Fibroblast of lung (primary cell): ENCODE measurements around the gene MAMLD1.

Source experiments
- EZH2 ChIP-seq: IDR thresholded peaks from 2 replicates; pipeline ENCODE4 v1.5.1; 2012; ENCODE audit warnings: low read length, control low read depth, mild to moderate bottlenecking; ENCODE audit errors: missing control alignments
- TF ChIP-seq, protein P1 (sequence below), 2 donors: IDR thresholded peaks in 1 of 2; conservative IDR thresholded peaks in 1 of 2; 1 replicate in 1 of 2; 2 replicates in 1 of 2; pipeline ENCODE4 v1.5.1; 2011 to 2012; ENCODE audit warnings: low read length in 2 of 2, control low read depth in 1 of 2, inconsistent platforms in 1 of 2, low read depth in 1 of 2, mild to moderate bottlenecking in 1 of 2

DNA sequence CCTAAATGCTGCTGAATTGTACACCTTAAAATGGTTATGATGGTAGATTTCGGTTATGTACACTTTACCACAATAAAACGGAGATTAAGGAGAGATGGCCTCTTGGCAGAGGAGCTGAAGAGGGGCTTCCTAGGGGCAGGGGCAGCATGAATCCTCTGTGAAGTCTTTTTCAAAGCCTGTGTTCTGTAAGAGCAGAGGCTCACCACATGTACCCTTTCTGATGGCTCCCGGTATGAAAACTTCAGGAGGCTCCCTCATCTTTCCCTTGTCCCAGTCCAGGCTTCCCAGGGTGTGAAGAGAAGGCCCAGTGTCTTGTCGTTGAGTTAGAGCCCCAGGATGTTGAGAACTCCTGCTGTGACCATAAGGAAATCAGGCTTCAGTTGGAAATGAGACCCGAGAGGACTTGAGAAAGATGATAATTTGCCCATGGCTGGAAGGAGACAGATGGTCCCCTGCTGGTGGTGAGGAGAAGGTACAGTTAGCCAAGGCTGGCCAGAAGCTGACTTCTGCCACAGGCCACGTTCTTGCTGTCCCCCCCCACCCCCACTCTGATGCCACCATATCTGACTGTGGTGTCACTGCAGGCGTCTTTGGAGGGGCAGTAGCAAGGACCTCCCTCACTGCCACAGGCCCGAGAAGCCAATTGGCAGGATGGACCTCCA is 173.5 kb downstream of the MAMLD1 start:
- TF ChIP-seq, protein P1, sequence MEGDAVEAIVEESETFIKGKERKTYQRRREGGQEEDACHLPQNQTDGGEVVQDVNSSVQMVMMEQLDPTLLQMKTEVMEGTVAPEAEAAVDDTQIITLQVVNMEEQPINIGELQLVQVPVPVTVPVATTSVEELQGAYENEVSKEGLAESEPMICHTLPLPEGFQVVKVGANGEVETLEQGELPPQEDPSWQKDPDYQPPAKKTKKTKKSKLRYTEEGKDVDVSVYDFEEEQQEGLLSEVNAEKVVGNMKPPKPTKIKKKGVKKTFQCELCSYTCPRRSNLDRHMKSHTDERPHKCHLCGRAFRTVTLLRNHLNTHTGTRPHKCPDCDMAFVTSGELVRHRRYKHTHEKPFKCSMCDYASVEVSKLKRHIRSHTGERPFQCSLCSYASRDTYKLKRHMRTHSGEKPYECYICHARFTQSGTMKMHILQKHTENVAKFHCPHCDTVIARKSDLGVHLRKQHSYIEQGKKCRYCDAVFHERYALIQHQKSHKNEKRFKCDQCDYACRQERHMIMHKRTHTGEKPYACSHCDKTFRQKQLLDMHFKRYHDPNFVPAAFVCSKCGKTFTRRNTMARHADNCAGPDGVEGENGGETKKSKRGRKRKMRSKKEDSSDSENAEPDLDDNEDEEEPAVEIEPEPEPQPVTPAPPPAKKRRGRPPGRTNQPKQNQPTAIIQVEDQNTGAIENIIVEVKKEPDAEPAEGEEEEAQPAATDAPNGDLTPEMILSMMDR (conservative IDR thresholded peaks at IDR 0.05 in 1 of 2, IDR thresholded peaks at IDR 0.05 in 1 of 2; ENCODE audit: low read depth in 1 of 2, low read length in 2 of 2): no peak
- no peak for TF ChIP-seq EZH2
